Hepatocyte (in vitro differentiated cells): ENCODE data around the gene INPP4B.

Experiments
- CTCF ChIP-seq: fragments of 200-600 bp; sonication (generic); IDR thresholded peaks from 2 replicates; pipeline ENCODE4 v1.5.1; 2016; ENCODE audit warnings: antibody characterized with exemption, mild to moderate bottlenecking; ENCODE audit not compliant: poor library complexity
- EZH2 ChIP-seq: fragments of 200-600 bp; sonication (generic); IDR thresholded peaks from 2 replicates; pipeline ENCODE4 v1.6.1; 2016; ENCODE audit warnings: antibody characterized with exemption, mild to moderate bottlenecking, borderline replicate concordance

- no peak for TF ChIP-seq CTCF
- no peak for TF ChIP-seq EZH2
Observed at GRCh38 chr4:142160509-142160908, 685.6 kb downstream of the INPP4B start.
